SK-N-SH treated with all-trans-retinoic acid at 6 μM for 48 hours (cell line): ENCODE data around the gene CACNB4.

Source experiments
- ATAC-seq: fragments of 200-7000 bp; cut with Tn5 transposase; 3 replicates; pipeline ENCODE4 v1.9.1; 2020; ENCODE audit warnings: mild to moderate bottlenecking, moderate library complexity
- ARNTL ChIP-seq: fragments of 450-650 bp; formaldehyde crosslinking; IDR thresholded peaks from 2 replicates; pipeline ENCODE4 v1.5.0; 2020; ENCODE audit warnings: low read depth, mild to moderate bottlenecking, moderate library complexity, borderline replicate concordance
- BACH2 ChIP-seq: fragments of 250-450 bp; sonication (Bioruptor Pico); IDR thresholded peaks from 2 replicates; pipeline ENCODE4 v1.9.0; 2021; ENCODE audit warnings: mild to moderate bottlenecking, borderline replicate concordance
- CREB5 ChIP-seq: fragments of 250-450 bp; sonication (Bioruptor Pico); IDR thresholded peaks from 2 replicates; pipeline ENCODE4 v1.5.1; 2020; ENCODE audit warnings: low read depth, mild to moderate bottlenecking, moderate library complexity
- CSDC2 ChIP-seq: fragments of 250-450 bp; sonication (Bioruptor Pico); IDR thresholded peaks from 2 replicates; pipeline ENCODE4 v1.5.0; 2020; ENCODE audit warnings: mild to moderate bottlenecking, moderate library complexity
- CSRNP3 ChIP-seq: fragments of 250-450 bp; sonication (Bioruptor Pico); IDR thresholded peaks from 2 replicates; pipeline ENCODE4 v1.5.1; 2021; ENCODE audit warnings: mild to moderate bottlenecking, moderate library complexity
- ESRRG ChIP-seq: fragments of 250-450 bp; sonication (Bioruptor Pico); IDR thresholded peaks from 2 replicates; pipeline ENCODE4 v1.6.1; 2021; ENCODE audit warnings: mild to moderate bottlenecking
- GLIS3 ChIP-seq: fragments of 250-450 bp; sonication (Bioruptor Pico); IDR thresholded peaks from 2 replicates; pipeline ENCODE4 v1.5.0; 2020; ENCODE audit warnings: mild to moderate bottlenecking, moderate library complexity
- ISL1 ChIP-seq: fragments of 250-450 bp; sonication (Bioruptor Pico); IDR thresholded peaks from 2 replicates; pipeline ENCODE4 v2.1.2; 2022; ENCODE audit warnings: mild to moderate bottlenecking, moderate library complexity
- OSR1 ChIP-seq: fragments of 250-450 bp; sonication (Bioruptor Pico); IDR thresholded peaks from 2 replicates; pipeline ENCODE4 v1.8.0; 2022; ENCODE audit warnings: moderate library complexity, mild to moderate bottlenecking, inconsistent platforms
- POU6F1 ChIP-seq: fragments of 250-450 bp; sonication (Bioruptor Pico); IDR thresholded peaks from 2 replicates; pipeline ENCODE4 v1.8.0; 2021; ENCODE audit warnings: low read depth, mild to moderate bottlenecking, moderate library complexity, borderline replicate concordance
- PPARA ChIP-seq: fragments of 250-450 bp; sonication (Bioruptor Pico); IDR thresholded peaks from 2 replicates; pipeline ENCODE4 v1.5.0; 2020; ENCODE audit warnings: mild to moderate bottlenecking, borderline replicate concordance
- RARB ChIP-seq: fragments of 250-450 bp; sonication (Bioruptor Pico); IDR thresholded peaks from 2 replicates; pipeline ENCODE4 v1.8.0; 2021; ENCODE audit warnings: mild to moderate bottlenecking, moderate library complexity
- SNAI2 ChIP-seq: fragments of 250-450 bp; sonication (Bioruptor Pico); IDR thresholded peaks from 2 replicates; pipeline ENCODE4 v1.5.0; 2020; ENCODE audit warnings: mild to moderate bottlenecking, moderate library complexity
- TOX ChIP-seq: fragments of 250-450 bp; sonication (Bioruptor Pico); IDR thresholded peaks from 2 replicates; pipeline ENCODE4 v1.8.0; 2021; ENCODE audit warnings: mild to moderate bottlenecking, moderate library complexity, borderline replicate concordance
- TSHZ2 ChIP-seq: fragments of 250-450 bp; sonication (Bioruptor Pico); IDR thresholded peaks from 2 replicates; pipeline ENCODE4 v1.5.0; 2020; ENCODE audit warnings: mild to moderate bottlenecking, moderate library complexity
- ZC3H10 ChIP-seq: fragments of 250-450 bp; sonication (Bioruptor Pico); IDR thresholded peaks from 2 replicates; pipeline ENCODE4 v1.5.1; 2021; ENCODE audit warnings: mild to moderate bottlenecking, moderate library complexity
- ZFP3 ChIP-seq: fragments of 250-450 bp; sonication (Bioruptor Pico); IDR thresholded peaks from 2 replicates; pipeline ENCODE4 v1.5.0; 2020; ENCODE audit warnings: mild to moderate bottlenecking, moderate library complexity
- ZFP30 ChIP-seq: fragments of 450-650 bp; formaldehyde crosslinking; IDR thresholded peaks from 2 replicates; pipeline ENCODE4 v1.5.0; 2022; ENCODE audit warnings: mild to moderate bottlenecking, moderate library complexity
- ZNF565 ChIP-seq: fragments of 450-650 bp; formaldehyde crosslinking; conservative IDR thresholded peaks from 2 replicates; pipeline ENCODE4 v1.5.0; 2020; ENCODE audit warnings: low read depth, mild to moderate bottlenecking, moderate library complexity
- ZNF70 ChIP-seq: fragments of 450-650 bp; formaldehyde crosslinking; IDR thresholded peaks from 2 replicates; pipeline ENCODE4 v1.5.0; 2020; ENCODE audit warnings: mild to moderate bottlenecking, moderate library complexity

Gene CACNB4

GRCh38 chr2:152019732-152020131 is 79.1 kb downstream of the CACNB4 start:
- no peak for TF ChIP-seq SNAI2 (CRISPR knock-in tag)
- TF ChIP-seq ARNTL (CRISPR knock-in tag): no peak
- no peak for TF ChIP-seq ZNF70 (CRISPR knock-in tag)
- no peak for TF ChIP-seq OSR1 (CRISPR knock-in tag)
- TF ChIP-seq ZNF565 (CRISPR knock-in tag): no peak
- no peak for TF ChIP-seq ISL1 (CRISPR knock-in tag)
- TF ChIP-seq PPARA (CRISPR knock-in tag): no peak
- TF ChIP-seq CREB5 (CRISPR knock-in tag): no peak
- no peak for TF ChIP-seq TSHZ2
- no peak for TF ChIP-seq CSRNP3 (CRISPR knock-in tag)
- no peak for TF ChIP-seq ZC3H10 (CRISPR knock-in tag)
- no peak for TF ChIP-seq TOX (CRISPR knock-in tag)
- TF ChIP-seq POU6F1 (CRISPR knock-in tag): no peak
- TF ChIP-seq, all 23 proteins: peak for 0
- no peak for ATAC-seq

GRCh38 chr2:152016181-152017120 is 82.4 kb downstream of the CACNB4 start:
- no peak for ATAC-seq
- TF ChIP-seq RARB (CRISPR knock-in tag) (no peak), OSR1 (CRISPR knock-in tag) (no peak), ZFP30 (CRISPR knock-in tag) (no peak), ARNTL (CRISPR knock-in tag) (no peak), CSDC2 (CRISPR knock-in tag) (no peak), ZNF70 (CRISPR knock-in tag) (no peak), CREB5 (CRISPR knock-in tag) (no peak), ZFP3 (CRISPR knock-in tag) (no peak), GLIS3 (no peak), CSRNP3 (CRISPR knock-in tag) (no peak), ISL1 (CRISPR knock-in tag) (no peak), ESRRG (CRISPR knock-in tag) (no peak), ZNF565 (CRISPR knock-in tag) (no peak), TOX (CRISPR knock-in tag) (no peak), POU6F1 (CRISPR knock-in tag) (no peak), SNAI2 (CRISPR knock-in tag) (no peak), BACH2 (no peak)
